Endometrial microvascular endothelial cells (primary cell): ENCODE data around the gene DENND6B. TPM values are rescaled to one million over a fixed set of nuclear protein-coding genes. Genes with fewer than 3 reads are reported as not detected.
"Not testable (repeated sequence)": the region's sequence is repeated elsewhere in the genome, so short reads cannot be mapped to it uniquely, and the experiment has no call there.

Source experiments
- in situ Hi-C: cut with HindIII; loops from 2 replicates; pipeline ENCODE4 v1.10.0; 2017; ENCODE audit warnings: low sequenced_read_pairs, low pct_unique_long_range_greater_than_20kb; ENCODE audit errors: inconsistent ontology term
- total RNA-seq: library from RNA; depleted of rRNA; stranded (reverse); fragments of >200 nt; gene quantifications from one replicate; pipeline ENCODE4 v1.2.3, GENCODE V29; 2015; ENCODE audit errors: inconsistent ontology term

Gene DENND6B
- total RNA-seq, 1 donor from 2014 or later: 1.2 TPM

- in situ Hi-C loops: no loop called here
These were observed 47.7 kb downstream of the DENND6B start for GRCh38 chr22:50278956-50279619.

GRCh38 chr22:50278461-50278860, 48.4 kb downstream of the DENND6B start:
- in situ Hi-C loops: no loop called here

- in situ Hi-C loops: no loop called here
These were observed 49.1 kb downstream of the DENND6B start for GRCh38 chr22:50277761-50278160.

DNA sequence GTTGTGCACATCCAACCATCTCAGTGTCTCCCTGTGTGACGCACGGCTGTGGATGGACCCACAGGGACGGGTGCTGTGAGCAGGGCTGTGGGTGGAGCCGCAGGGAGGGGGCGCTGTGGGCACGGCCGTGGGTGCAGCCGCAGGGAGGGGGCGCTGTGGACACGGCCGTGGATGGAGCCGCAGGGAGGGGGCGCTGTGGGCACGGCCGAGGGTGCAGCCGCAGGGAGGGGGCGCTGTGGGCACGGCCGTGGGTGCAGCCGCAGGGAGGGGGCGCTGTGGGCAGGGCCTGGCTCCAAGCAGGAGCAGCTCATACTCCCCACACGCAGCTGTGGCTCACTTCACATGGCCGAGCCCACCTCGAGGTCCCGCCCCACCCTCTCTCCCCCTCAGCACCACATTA, 50.7 kb downstream of the DENND6B start:
- in situ Hi-C loops: no loop called here

DNA sequence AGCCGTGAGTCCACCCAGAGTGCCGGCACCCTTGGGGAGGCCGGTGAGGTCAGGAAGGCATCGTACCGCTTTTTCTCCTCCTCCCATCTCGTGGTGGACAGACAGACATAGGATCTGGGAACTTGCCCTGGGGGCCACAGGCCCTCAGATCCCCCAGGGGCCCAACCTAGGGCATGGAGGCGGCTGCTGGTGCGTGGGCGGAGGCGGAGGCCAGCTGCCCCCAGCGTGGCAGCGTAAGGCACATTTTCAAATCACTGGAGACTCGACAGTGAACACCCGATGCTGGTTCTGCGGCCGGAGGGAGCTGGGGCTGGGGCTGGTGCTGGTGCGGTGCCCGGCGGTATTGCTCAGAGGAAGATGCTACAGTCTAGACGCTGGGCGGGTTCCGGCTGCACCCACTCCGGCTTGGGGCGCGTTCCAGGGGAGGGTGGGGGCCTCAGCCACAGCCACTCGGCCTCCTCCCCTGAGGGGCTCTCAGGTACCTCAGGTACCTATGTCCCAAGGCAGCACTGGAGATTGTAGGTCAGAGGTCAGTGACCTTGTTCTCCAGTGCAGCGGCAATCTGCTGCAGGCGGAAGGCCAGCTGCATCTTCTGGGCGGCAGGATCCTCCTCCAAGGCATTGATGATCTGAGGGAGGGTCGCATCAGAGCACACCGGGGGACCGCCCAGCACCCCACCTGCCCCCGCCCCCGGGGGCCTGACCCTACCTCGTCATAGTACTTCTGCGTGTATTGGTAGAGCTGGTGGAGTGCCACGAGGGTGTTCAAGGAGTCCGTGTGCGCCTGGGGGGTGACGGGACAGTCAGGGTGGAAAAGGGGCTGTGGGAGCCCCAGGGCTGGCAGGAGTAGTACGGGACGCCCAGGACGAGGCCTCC, 51.4 kb downstream of the DENND6B start:
- in situ Hi-C loops: no loop called here

DNA sequence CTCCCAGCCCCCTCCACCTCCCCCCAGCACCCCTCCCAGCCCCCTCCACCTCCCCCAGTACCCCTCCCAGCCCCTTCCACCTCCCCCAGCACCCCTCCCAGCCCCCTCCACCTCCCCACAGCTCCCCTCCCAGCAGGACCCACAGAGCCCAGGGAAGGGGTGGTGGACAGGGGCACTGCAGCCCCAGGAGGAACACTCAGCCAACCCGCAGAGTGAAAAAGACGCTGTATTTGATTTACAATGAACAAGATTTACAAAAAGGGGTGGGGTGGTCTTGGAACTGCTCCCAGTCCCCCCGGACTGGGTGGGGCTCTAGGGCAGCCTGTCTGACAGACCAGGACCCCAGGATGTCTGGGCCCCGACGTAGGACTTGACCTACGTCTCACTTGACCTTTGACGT, 52.0 kb downstream of the DENND6B start:
- in situ Hi-C loops: no loop called here

GRCh38 chr22:50274311-50274710, 52.5 kb downstream of the DENND6B start:
- in situ Hi-C loops: no loop called here

DNA sequence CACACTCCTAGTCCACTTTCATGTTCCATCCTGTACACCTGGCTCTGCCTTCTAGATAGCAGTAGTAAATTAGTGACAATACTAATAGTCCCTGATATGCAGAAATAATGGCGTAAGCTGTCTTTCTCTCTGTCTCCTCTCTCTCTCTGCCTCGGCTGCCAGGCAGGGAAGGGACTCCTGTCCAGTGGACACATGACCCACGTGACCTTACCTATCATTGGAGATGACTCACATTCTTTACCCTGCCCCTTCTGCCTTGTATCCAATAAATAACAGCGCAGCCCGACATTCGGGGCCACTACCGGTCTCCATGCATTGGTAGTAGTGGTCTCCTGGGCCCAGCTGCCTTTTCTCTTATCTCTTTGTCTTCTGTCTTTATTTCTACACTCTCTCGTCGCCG, 53.0 kb downstream of the DENND6B start:
- in situ Hi-C loops: not testable (repeated sequence)

- in situ Hi-C loops: not testable (repeated sequence)
These were observed 53.5 kb downstream of the DENND6B start for GRCh38 chr22:50273352-50273751.

DNA sequence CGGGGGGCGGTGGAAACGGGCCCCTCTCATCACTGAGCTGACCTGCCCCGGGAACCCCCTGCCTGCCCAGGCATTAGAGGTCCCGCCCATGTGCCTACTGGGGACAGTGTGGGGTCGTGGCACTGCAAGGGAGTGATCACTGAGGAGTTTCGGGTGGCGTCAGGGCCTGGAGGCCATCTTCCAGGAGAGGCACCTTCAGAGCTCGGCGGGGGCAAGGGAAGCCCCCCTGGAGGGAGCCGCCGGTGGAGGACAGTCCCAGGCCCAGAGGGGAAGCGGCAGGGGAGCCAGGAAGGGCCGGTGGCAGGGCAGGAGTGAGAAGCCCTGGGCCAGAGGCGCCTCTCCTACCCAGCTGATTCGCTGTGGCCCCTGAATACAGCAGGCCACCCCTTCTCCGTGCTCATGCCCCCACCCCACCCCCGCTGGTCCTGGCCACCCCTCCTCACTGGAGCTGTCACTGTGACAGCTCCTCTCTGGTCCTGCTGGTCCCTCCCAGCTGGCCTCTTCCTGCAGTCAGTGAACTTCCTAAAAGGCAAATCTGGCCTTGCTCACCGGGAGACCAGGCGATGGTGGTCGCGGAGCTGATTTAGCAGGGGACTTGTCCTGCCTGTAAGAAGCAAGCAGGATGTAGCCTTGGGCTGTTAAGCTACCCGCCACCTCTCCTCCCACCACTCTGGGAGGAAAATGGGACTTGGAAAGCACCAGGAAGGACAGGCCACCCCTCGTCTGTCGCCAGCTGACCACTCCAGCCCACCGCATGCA, 54.6 kb downstream of the DENND6B start:
- in situ Hi-C loops: no loop called here

- in situ Hi-C loops: no loop called here
These were observed 55.3 kb downstream of the DENND6B start for GRCh38 chr22:50271519-50271970.

- in situ Hi-C loops: no loop called here
These were observed 56.0 kb downstream of the DENND6B start for GRCh38 chr22:50270666-50271394.

GRCh38 chr22:50269970-50270665, 56.7 kb downstream of the DENND6B start, which contains the start of gene MAPK11:
Gene MAPK11, minus strand, starts transcription at chr22:50270380. Its CDS starts 88 bp downstream, at chr22:50270292.
- in situ Hi-C loops: no loop called here

DNA sequence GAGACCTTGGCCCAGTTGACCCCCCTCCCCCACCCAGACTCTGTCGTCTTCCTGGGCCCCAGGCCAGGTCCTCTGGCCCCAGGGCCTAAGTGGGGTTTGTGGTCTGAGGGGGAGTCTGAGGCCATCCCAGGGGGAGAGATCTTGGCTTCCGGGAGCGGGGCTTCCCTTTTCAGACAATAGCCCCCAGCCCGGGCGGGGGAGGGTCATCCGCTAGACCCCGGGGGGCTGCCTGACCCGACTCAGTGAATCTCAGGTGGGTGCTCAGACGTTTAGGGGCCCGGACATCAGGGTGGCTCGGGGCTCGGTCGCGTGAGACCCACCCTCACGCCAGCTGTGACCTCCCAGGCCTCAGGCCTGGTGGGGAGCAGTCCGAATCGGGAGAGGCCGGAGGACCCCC, 57.2 kb downstream of the DENND6B start:
- in situ Hi-C loops: no loop called here

- in situ Hi-C loops: no loop called here
These were observed 58.1 kb downstream of the DENND6B start for GRCh38 chr22:50268655-50269113.

DNA sequence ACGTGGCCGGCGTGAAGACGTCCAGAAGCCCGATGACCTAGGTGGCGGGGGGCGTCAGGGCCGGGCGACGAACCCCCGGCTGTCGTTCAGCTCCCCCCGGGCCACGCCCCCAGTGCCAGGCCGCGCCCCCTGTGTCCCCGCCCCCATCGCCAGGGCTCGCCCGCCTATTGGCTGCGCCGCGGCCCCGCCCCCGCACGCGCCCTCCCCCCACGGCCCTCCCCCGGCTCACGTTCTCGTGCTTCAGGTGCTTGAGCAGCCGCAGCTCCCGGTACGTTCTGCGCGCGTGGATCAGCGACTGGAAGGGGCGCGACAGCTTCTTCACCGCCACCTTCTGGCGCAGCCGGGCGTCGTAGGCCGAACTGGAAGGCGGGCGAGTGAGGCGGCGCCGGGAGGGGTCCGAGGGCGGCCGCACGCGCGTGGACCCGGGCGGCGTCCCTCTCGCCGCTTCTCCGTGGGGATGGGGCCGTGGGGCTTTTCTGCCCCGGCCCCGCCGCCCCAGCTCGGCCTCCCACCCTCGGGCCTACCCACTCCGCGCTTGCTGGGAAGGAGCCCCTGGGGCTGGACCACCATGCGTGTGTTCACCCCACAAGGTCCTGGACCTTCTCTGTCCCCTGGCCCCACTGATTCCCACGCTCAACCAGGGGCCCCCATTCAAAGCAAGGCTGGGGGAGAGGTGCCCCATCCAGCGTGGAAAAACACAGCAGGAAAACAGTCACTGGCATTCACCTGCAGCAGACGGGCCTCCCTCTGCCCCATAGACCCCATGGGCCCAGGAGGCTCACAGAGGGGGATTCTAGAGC, 59.0 kb downstream of the DENND6B start:
- in situ Hi-C loops: no loop called here

DNA sequence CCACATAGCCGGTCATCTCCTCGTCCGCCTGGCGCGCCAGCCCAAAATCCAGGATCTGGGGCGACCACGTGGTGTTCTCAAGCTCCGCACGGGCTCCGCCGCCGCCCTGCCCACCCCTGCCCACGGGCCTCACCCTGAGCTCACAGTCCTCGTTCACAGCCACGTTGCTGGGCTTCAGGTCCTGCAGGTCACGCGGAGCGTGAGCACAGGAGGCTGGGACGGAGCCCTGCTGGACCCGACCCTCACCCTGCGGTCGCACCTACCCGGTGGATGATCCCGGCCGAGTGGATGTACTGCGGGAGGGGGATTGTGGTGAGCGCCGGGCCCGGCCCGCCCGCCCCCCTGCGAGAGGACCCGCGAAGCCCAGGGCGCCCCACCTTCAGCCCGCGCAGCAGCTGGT, 59.8 kb downstream of the DENND6B start:
- in situ Hi-C loops: no loop called here
